Measurements from ENCODE around the gene KCNQ1. TPM values are rescaled to one million over a fixed set of nuclear protein-coding genes. Genes with fewer than 3 reads are reported as not detected.

The KCNQ1 gene
- total and polyA plus RNA-seq, 2 of the 13 experiments (the other 11 are each of a cell fraction or from before 2014, with no cell fraction given): 0.02 to 0.08 TPM

- TF ChIP-seq ZNF318 (CRISPR knock-in tag; IDR thresholded peaks at IDR 0.05) (no peak; the same call in 1 of the 2 replicates), ZNF143 (CRISPR knock-in tag; IDR thresholded peaks at IDR 0.05) (no peak), ZNF496 (CRISPR knock-in tag; IDR thresholded peaks at IDR 0.05; ENCODE audit: insufficient replicate concordance) (no peak), CEBPG (CRISPR knock-in tag; IDR thresholded peaks at IDR 0.05) (no peak), ZNF552 (CRISPR knock-in tag; IDR thresholded peaks at IDR 0.05; ENCODE audit: borderline replicate concordance) (no peak), ZNF224 (CRISPR knock-in tag; IDR thresholded peaks at IDR 0.05) (no peak), MEF2D (CRISPR knock-in tag; IDR thresholded peaks at IDR 0.05) (no peak), GATAD1 (CRISPR knock-in tag; IDR thresholded peaks at IDR 0.05) (no peak), TEAD2 (CRISPR knock-in tag; IDR thresholded peaks at IDR 0.05) (no peak), ZFP36L2 (CRISPR knock-in tag; IDR thresholded peaks at IDR 0.05) (no peak), ZNF652 (CRISPR knock-in tag; IDR thresholded peaks at IDR 0.05; ENCODE audit: borderline replicate concordance, low read depth) (no peak), MIER3 (CRISPR knock-in tag; IDR thresholded peaks at IDR 0.05; ENCODE audit: borderline replicate concordance) (peak; percentile 49; the same call in 1 of the 2 replicates), NFE2L1 (CRISPR knock-in tag; IDR thresholded peaks at IDR 0.05; ENCODE audit: borderline replicate concordance) (no peak), GPN1 (CRISPR knock-in tag; IDR thresholded peaks at IDR 0.05; ENCODE audit: borderline replicate concordance) (no peak)
- TF ChIP-seq, protein P1, sequence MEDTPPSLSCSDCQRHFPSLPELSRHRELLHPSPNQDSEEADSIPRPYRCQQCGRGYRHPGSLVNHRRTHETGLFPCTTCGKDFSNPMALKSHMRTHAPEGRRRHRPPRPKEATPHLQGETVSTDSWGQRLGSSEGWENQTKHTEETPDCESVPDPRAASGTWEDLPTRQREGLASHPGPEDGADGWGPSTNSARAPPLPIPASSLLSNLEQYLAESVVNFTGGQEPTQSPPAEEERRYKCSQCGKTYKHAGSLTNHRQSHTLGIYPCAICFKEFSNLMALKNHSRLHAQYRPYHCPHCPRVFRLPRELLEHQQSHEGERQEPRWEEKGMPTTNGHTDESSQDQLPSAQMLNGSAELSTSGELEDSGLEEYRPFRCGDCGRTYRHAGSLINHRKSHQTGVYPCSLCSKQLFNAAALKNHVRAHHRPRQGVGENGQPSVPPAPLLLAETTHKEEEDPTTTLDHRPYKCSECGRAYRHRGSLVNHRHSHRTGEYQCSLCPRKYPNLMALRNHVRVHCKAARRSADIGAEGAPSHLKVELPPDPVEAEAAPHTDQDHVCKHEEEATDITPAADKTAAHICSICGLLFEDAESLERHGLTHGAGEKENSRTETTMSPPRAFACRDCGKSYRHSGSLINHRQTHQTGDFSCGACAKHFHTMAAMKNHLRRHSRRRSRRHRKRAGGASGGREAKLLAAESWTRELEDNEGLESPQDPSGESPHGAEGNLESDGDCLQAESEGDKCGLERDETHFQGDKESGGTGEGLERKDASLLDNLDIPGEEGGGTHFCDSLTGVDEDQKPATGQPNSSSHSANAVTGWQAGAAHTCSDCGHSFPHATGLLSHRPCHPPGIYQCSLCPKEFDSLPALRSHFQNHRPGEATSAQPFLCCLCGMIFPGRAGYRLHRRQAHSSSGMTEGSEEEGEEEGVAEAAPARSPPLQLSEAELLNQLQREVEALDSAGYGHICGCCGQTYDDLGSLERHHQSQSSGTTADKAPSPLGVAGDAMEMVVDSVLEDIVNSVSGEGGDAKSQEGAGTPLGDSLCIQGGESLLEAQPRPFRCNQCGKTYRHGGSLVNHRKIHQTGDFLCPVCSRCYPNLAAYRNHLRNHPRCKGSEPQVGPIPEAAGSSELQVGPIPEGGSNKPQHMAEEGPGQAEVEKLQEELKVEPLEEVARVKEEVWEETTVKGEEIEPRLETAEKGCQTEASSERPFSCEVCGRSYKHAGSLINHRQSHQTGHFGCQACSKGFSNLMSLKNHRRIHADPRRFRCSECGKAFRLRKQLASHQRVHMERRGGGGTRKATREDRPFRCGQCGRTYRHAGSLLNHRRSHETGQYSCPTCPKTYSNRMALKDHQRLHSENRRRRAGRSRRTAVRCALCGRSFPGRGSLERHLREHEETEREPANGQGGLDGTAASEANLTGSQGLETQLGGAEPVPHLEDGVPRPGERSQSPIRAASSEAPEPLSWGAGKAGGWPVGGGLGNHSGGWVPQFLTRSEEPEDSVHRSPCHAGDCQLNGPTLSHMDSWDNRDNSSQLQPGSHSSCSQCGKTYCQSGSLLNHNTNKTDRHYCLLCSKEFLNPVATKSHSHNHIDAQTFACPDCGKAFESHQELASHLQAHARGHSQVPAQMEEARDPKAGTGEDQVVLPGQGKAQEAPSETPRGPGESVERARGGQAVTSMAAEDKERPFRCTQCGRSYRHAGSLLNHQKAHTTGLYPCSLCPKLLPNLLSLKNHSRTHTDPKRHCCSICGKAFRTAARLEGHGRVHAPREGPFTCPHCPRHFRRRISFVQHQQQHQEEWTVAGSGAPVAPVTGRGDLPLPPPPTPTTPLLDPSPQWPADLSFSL (CRISPR knock-in tag; IDR thresholded peaks at IDR 0.05): no peak
These were observed 117.1 kb downstream of the KCNQ1 start (continued) for GRCh38 chr11:2561696-2562581.

Data from HepG2 (cell line).